ENCODE results near the gene HSF2.
A peak's percentile ranks its signal among the peaks of the same experiment; 100 is the strongest.
"Not testable (repeated sequence)": the region's sequence is repeated elsewhere in the genome, so short reads cannot be mapped to it uniquely, and the experiment has no call there.

The HSF2 gene

DNA sequence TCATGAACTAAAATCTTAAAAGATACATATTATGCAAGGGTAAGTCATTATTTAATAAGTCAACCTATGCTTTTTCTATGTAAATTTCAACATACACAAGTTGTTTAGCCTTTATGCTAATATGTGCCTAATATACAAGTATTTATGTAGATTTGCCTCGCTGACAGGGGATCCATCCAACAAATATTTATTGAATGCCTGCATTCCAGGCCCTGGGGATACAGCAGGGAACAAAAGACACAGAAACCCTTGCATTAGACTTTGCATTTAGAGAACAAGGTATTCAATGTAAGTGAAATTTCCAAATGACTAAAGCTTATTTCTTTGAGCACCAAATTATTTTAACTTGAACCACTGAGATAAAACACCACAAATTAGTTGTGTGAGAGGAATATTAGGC is 53.1 kb downstream of the HSF2 start:
- Mint-ChIP-seq H3K27me3 (no peaks in the 10 kb centered on the region), H3K36me3 (ENCODE audit: low read depth) (peaks cover 41% of the 10 kb centered on the region), H3K4me3 (no peak overlapping the region), H3K4me1 (peaks cover 11% of the 10 kb centered on the region), H3K27ac (no peak overlapping the region), H3K9me3 (no peaks in the 10 kb centered on the region)
- ATAC-seq (no peak), DNase-seq (no peak)

DNA sequence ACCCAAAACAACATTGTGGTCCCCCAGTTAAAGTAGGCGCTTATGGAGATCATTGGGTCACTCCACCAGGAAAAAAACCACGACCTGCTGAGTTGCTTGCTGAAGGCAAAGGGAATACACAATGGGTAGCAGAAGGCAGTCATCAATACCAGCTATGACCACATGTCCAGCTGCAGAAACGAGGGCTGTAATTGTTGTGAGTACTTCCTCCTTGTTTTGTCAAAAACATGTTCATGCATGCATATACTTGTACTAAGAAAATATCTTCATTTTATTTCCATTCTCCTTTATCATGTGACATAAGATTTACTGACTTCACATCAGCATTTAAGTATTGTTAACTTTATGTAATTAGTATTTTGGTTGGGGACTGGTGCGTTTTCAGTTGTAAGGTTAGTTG is 55.2 kb downstream of the HSF2 start:
- H3K4me1 Mint-ChIP-seq = peaks cover 28% of the 10 kb centered on the region
- ATAC-seq = no peak
- no peaks in the 10 kb centered on the region for H3K9me3 Mint-ChIP-seq
- no peaks in the 10 kb centered on the region for H3K27me3 Mint-ChIP-seq
- H3K4me3 Mint-ChIP-seq = no peak overlapping the region
- no peak for DNase-seq
- H3K36me3 Mint-ChIP-seq (ENCODE audit: low read depth) = peaks cover 33% of the 10 kb centered on the region
- no peak overlapping the region for H3K27ac Mint-ChIP-seq

DNA sequence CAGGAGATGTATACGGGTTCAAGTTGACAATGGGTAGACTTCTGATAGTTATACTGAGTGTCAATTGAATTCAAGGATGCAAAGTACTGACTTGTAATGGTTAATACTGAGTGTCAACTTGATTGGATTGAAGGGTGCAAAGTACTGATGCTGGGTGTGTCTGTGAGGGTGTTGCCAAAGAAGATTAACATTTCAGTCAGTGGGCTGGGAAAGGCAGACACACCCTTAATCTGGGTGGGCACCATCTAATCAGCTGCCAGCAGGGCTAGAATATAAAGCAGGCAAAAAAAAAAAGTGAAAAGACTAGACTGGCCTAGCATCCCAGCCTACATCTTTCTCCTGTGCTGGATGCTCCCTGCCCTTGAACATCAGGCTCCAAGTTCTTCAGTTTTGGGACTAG is 55.7 kb downstream of the HSF2 start:
- not testable (repeated sequence) for H3K27ac Mint-ChIP-seq, H3K4me3 Mint-ChIP-seq, DNase-seq, H3K9me3 Mint-ChIP-seq, H3K27me3 Mint-ChIP-seq, ATAC-seq
- H3K36me3 Mint-ChIP-seq (ENCODE audit: low read depth) = peaks cover 33% of the 10 kb centered on the region
- H3K4me1 Mint-ChIP-seq = peaks cover 29% of the 10 kb centered on the region

DNA sequence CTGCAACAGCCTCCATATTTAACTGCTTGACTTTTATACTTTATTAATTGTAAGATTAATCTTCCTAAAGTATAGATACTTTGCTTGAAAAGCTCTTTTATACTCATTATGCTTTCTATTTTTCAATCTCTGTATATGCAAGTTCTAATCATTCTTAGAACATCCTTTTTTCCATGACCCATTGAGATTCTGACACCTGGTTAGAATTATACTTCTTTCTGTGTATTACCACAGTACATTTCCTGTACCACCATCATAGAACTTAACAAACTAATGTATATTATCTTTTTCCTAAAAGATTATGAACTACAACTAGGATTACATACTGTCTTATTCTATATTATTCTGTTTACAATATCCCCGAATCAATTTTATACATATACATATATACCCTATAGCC is 58.6 kb downstream of the HSF2 start:
- Mint-ChIP-seq H3K4me1 (peaks cover 57% of the 10 kb centered on the region), H3K27me3 (no peaks in the 10 kb centered on the region), H3K4me3 (no peak overlapping the region), H3K27ac (peak overlapping the region; percentile 70), H3K9me3 (no peaks in the 10 kb centered on the region), H3K36me3 (ENCODE audit: low read depth) (peaks cover 18% of the 10 kb centered on the region)
- ATAC-seq (no peak), DNase-seq (no peak)

DNA sequence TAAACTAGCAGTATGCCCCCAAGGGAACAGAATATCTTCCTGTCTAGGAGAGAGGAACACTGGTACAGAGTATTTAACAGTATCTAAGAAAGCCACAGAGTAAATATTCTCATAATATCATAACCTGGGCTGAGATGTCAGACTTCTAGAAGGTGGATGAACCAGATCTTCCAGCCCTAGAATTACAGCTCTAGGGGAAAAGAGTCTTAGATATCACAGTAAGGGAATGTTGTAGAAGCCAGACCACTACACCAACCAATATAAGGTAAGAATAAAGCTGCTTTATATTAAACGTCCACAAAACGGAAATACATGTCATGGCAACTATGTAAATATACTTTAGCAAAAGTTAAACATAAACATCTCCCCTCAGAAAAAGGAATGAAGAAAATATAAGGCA is 59.8 kb downstream of the HSF2 start:
- H3K9me3 Mint-ChIP-seq = no peaks in the 10 kb centered on the region
- H3K27me3 Mint-ChIP-seq = no peaks in the 10 kb centered on the region
- H3K36me3 Mint-ChIP-seq (ENCODE audit: low read depth) = peaks cover 10% of the 10 kb centered on the region
- peak overlapping the region; percentile 76 for H3K27ac Mint-ChIP-seq
- H3K4me3 Mint-ChIP-seq = no peak overlapping the region
- DNase-seq (no peak), ATAC-seq (peak; percentile 20)
- peaks cover 68% of the 10 kb centered on the region for H3K4me1 Mint-ChIP-seq

DNA sequence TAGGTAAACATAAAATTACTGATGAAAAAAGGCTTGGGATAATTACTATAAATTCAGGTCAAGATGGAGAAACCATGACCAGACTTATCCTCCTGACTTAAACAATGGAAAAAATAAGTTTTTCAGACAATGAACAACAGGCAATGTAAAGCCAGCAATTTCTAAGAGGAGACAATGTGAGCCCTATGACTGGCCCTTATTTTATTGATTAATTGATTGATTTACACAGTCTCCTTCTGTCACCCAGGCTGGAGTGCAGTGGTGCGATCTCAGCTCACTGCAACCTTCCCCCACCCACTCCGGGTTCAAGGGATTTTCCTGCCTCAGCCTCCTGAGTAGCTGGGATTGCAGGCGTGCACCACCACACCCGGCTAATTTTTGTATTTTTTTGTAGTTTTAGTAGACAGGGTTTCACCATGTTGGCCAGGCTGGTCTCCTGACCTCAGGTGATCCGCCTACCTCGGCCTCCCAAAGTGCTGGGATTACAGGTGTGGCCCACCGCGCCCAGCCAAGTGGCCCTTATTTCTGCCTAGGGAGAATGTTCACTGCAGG is 60.5 kb downstream of the HSF2 start:
- peak overlapping the region; percentile 76 for H3K27ac Mint-ChIP-seq
- H3K4me1 Mint-ChIP-seq = peaks cover 72% of the 10 kb centered on the region
- peak; percentile 15 for ATAC-seq
- not testable (repeated sequence) for H3K27me3 Mint-ChIP-seq; H3K36me3 Mint-ChIP-seq (ENCODE audit: low read depth); H3K9me3 Mint-ChIP-seq; DNase-seq; H3K4me3 Mint-ChIP-seq

DNA sequence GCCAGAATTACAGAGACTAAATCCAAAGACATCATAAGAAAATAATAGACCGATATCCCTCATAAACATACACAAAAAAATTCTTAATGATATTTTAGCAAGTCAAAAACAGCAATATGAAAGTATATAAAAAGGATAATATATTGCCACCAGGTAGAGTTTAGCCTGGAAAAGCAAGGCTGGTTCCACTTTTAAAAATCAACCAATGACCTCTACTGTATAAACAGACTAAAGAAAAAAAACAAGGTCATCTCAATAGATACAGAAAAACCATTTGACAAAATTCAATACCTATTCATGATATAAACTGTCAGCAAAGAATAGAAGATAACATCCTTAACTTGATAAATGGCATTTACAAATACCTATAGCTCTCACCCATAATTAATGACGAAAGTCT is 62.4 kb downstream of the HSF2 start:
- H3K36me3 Mint-ChIP-seq (ENCODE audit: low read depth) = peaks cover 11% of the 10 kb centered on the region
- no peaks in the 10 kb centered on the region for H3K27me3 Mint-ChIP-seq
- H3K4me1 Mint-ChIP-seq = peaks cover 87% of the 10 kb centered on the region
- no peak for ATAC-seq
- no peak overlapping the region for H3K4me3 Mint-ChIP-seq
- peak overlapping the region; percentile 7 for H3K27ac Mint-ChIP-seq
- DNase-seq = no peak
- no peaks in the 10 kb centered on the region for H3K9me3 Mint-ChIP-seq

DNA sequence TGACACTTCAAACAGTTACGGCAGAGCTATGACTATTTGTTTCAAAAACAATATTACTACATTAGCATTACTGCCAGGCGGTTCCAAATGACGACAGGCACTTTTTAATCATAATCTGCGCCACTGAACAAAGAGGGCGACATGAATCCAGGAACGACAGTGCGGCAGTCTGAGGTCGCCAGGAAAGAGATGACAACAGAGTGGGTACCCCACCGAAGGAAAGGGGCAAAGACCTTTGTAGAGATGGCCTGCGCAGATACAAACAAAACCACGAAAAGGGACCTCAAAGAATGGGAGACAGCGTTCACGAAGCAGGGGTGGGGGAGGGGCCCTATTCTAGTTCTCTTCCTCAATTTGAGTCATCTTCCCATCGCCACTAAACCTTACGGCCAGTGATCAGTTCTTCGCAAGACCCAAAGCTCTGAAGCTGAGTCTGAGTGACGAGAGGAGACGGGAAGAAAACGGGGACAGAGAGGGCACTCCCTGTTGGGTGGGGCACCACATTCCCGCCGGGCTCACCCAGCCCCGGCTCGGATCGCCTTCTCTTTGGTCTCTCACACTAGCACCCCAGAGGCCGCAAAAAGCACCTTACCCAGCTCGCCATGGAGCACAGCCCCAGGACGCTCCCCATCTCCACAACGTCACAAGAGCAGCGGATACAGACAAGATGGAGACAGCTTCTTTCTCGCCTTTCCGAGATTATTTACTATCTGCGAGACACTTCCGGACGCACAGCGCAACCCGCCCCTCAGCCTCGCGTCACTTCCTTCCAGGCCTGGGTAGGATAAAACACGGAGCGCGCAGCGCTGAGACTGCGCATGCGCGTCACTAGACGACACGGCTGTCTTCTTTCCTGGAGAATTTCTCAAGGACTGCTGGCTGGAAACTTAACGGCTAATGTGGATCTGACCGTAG is 71.9 kb downstream of the HSF2 start, which contains the start of gene SERINC1:
SERINC1 (minus strand) TSS at position 701 of the 915 bp plus-strand sequence; CDS start at position 631, 70 bp downstream.
- Mint-ChIP-seq H3K27ac (peak within 1 kb of the TSS; percentile 98), H3K4me1 (peaks cover 46% of the 10 kb centered on the region), H3K36me3 (ENCODE audit: low read depth) (peaks cover 5% of the 10 kb centered on the region), H3K9me3 (no peaks in the 10 kb centered on the region), H3K4me3 (peak within 1 kb of the TSS; percentile 99), H3K27me3 (no peaks in the 10 kb centered on the region)
- DNase-seq (peak; percentile 91), ATAC-seq (peak; percentile 98)

DNA sequence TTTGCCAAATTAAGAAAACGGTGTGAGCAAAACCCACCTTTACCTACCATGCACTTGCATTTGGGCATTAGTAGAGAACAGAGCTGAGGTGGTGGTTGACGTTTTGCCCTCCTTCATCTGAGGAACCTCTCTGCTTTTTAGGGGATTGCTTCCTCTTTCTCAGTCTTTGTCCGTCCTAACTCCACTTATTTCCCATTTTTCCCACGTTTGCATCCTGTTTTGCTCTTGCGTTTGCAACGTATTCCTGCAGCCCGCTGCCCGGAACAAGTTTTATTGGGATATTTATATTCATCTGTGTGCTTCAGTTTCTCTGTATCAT is 72.5 kb downstream of the HSF2 start:
- H3K4me1 Mint-ChIP-seq = peaks cover 40% of the 10 kb centered on the region
- ATAC-seq (peak; percentile 34), DNase-seq (no peak)
- H3K27ac Mint-ChIP-seq = peak overlapping the region; percentile 98
- no peaks in the 10 kb centered on the region for H3K9me3 Mint-ChIP-seq
- H3K4me3 Mint-ChIP-seq = peak overlapping the region; percentile 99
- H3K27me3 Mint-ChIP-seq = no peaks in the 10 kb centered on the region
- peaks cover 3% of the 10 kb centered on the region for H3K36me3 Mint-ChIP-seq (ENCODE audit: low read depth)

DNA sequence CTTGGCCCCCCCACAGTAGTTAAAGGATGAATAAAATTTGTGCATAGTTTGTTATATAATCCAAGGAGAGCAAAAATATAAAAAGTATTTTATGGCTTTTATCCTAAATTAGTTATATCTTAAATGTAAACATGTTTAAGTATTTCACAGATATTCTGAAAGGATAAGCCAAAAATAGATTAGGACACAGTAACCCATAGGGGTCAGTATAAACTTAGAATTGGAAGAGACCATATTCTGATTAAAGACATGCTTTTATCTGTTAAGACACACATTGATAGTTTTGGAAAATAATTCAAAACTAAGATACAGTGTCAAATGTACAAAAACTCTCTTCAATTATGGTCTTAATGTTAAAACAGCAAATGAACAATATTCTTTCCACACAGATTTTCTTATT is 76.7 kb downstream of the HSF2 start:
- H3K4me3 Mint-ChIP-seq = no peak overlapping the region
- DNase-seq = no peak
- H3K4me1 Mint-ChIP-seq = peaks cover 7% of the 10 kb centered on the region
- no peaks in the 10 kb centered on the region for H3K9me3 Mint-ChIP-seq
- H3K27ac Mint-ChIP-seq = no peak overlapping the region
- H3K27me3 Mint-ChIP-seq = no peaks in the 10 kb centered on the region
- H3K36me3 Mint-ChIP-seq (ENCODE audit: low read depth) = peaks cover under 1% of the 10 kb centered on the region
- no peak for ATAC-seq

DNA sequence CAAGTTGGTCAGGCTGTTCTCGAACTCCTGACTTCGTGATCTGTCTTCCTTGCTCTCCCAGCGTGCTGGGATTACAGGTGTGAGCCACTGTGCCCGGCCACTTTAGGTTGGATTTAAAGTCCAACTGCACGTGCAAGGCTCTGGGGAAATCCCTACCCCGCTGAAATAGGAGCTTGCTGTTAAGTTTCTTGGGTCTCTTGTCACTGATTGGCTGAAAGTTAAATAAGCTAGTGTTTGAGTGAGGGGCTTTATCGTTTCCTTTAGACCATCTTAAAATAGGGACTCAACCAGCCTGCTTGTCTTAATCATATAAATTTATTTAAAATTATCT is 83.3 kb downstream of the HSF2 start:
- DNase-seq (no peak), ATAC-seq (no peak)
- H3K4me3 Mint-ChIP-seq = no peak overlapping the region
- no peak overlapping the region for H3K27ac Mint-ChIP-seq
- no peaks in the 10 kb centered on the region for H3K36me3 Mint-ChIP-seq (ENCODE audit: low read depth)
- H3K9me3 Mint-ChIP-seq = no peaks in the 10 kb centered on the region
- peaks cover 2% of the 10 kb centered on the region for H3K4me1 Mint-ChIP-seq
- no peaks in the 10 kb centered on the region for H3K27me3 Mint-ChIP-seq
